Stimulated activated CD8-positive, alpha-beta memory T cell treated with anti-CD3 and anti-CD28 coated beads, Interleukin-4, amount 100 ng/mL, for 4 hours (primary cell): ENCODE results near the gene RYR3.

ENCODE experiments used
- DNase-seq, 2 donors: peaks; one replicate each; pipeline ENCODE4 v3.0.0-alpha.2; 2020; ENCODE audit warnings: low read depth in 2 of 2, low spot score in 1 of 2

The RYR3 gene

DNA sequence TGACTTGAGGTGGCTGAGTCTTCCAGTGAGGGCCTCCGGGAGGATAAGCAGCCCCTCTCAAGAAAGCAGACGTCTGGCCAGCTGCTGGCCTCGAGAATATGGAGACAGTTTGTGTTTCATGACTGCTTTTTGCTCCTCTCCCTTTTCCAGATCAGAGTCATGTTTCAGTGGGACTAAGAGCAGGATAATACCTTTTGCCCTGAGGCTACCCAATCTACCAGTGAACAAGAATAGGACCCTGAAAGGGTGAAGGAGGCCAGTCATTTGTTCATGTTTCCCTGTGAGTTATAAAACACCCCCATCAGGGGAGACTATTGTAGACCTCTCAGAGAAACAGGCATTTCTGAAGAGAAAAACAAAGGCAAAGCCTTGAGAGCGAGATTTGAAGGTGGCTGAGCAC lies 137.4 kb downstream of the RYR3 start:
- no peak for DNase-seq

DNA sequence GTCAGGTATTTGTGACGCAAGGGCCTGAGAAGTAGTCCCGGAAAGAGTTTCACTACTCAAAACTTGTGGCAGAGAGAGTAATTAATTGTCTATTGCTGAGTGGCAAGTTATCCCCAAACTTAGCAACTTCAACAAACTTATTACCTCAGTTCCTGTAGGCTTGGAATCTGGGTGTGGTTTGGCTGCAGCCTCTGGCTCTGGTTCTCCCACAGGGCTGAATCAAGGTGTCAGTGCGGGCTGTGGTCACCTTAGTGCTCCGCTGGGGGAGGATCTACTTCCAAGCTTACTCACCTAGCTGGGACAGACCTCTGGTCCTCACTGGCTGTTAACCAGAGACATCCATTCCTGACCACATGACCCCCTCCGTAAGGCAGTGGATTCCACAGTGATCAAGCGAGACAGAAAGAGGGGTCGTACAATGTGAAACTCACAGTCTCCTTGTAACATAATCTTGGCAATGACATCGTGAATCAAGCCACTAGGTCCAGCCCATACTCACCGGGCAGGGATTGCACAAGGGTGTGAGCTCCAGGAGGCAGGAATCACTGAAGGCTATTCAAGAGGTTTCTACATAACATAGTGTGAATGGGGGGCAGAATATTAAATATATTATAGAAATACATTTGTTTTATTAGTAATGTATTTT lies 138.3 kb downstream of the RYR3 start:
- DNase-seq = no peak

DNA sequence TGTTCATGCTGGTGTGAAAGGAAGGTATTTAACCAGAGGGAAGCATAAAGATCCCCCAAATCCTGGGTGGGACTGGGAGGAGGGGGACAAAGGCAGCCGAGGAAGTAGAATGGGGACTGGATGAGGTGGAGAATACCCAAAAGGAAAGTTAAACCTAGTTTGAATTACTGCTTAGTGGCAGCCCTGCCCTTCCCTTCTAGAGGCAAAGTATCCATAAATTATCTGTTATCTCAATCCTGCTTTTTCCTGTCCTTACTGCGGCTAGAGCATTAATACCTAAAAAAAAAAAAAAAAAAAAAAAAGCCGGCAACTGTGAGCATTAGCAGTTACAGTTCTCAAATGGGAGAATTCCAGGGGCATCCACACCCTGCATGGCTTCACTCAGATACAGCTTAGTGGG lies 139.0 kb downstream of the RYR3 start:
- no peak for DNase-seq

DNA sequence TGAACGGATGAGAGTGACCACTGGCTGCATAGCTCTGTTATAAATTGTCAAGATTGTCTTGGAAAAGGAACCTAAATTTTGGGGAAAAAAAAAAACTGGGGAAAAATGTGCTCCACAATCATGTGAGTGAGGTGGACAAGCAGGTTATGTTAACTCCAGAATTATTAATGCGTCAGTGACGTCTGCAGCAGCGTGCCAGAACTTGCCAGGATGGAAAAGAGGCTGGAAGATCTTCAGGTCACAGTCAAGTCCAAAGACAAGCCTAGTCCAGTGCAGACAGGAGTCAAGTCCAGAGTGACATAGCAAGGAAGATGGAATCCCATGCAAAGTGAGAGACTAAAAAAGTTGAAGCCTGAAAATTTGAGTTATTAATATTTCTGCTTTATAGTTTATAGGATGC lies 140.6 kb downstream of the RYR3 start:
- no peak for DNase-seq

DNA sequence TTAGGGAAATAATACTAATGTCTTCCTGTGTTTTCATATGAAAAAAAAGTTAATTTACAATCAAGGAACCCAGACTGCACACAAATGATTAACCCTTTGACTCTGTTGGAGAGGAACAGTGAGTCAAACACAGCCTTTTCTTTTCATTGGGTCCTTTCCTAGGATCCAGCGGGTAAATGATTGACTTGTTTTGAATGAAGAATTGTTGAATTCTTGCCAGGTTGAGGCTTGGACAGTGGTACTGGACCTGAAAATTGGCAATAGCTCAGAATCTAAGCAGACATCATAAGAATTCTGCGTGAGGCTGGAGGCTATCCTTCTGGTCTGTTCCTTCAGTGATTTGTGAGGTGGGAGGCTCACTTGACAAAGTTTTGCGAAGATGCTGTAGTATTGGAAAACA lies 143.0 kb downstream of the RYR3 start:
- DNase-seq = no peak

DNA sequence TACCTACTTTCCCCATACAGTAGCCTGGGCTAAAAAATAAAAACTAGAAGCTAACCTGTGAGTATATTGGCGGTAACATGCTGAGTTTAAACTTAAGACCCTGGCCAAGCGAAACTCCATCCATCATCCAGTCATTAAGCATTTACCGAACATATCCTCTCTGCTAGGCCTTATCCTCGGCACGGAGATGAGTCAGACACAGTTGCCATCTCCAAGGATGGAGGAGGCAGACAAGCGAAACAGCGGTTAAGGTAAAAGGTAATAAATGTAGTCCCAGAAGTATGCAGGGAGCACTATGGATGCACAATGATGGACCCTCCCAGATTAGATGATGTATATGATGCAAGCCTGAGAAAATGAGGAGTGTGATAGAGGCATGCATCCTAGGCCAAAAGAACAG lies 143.6 kb downstream of the RYR3 start:
- DNase-seq = no peak

DNA sequence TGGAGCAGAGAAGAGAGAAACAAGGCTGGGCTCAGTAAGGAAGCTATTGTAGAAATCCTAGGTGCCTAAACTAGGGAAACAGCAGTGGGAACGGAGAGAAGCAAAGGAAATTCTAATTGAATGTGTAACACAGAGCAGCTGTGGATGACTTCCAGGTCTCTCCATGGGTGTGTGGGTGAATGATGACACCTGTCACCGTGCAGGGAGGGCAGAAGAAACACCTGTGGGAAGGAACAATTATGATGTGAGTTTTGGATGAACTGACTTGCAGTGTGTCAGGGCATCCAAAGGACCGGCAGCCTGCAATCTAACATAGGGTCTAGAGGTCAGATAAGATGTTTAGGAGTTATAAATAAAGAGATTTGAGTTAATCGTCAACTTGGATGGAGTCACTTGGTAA lies 144.2 kb downstream of the RYR3 start:
- no peak for DNase-seq

DNA sequence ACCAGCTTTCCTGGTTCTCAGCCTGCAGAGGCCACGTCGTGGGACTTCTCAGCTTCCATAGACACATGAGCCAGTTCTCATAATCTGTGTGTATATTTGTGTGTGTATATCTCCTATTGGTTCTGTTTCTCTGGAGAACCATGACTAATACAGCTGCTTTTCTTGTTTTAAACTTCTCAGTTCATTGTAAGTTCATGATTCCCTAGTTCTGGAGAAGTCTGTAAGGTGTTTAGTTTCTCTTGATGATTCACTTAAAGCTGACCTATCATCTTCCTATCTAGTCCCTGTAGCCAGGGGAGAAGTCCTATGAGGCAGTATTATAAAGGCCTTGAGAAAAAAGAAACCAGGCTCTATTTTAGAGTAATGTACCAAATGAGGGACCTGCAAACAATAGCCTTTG lies 147.7 kb downstream of the RYR3 start:
- no peak for DNase-seq

DNA sequence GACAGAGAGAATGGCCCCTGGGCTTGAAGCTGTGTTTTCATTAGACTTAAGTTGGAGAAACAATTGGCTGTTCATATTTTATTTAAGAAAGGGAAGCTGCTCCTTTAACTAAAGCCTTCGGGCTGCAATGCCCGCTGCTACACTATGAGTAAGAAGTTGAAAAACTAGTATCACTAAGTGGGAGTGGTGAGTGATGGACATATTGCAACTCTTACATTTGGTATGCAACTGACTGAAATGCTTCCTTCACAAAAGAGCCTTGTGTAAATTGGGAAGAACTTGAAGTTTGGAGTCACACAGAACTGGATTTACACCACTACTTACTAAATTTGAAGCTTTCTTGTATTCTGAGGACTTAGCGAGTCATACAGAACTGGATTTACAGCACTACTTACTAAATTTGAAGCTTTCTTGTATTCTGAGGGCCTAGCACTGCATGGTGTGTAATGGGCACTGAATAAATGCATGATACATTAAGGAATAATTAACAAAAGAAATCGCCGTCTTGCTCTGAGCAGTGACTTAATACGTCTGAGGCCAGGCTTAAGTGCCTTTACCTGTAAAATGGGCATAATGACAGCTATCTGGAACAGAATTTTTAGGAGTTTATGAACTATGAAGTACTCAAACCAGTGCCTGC lies 149.5 kb downstream of the RYR3 start:
- no peak for DNase-seq

DNA sequence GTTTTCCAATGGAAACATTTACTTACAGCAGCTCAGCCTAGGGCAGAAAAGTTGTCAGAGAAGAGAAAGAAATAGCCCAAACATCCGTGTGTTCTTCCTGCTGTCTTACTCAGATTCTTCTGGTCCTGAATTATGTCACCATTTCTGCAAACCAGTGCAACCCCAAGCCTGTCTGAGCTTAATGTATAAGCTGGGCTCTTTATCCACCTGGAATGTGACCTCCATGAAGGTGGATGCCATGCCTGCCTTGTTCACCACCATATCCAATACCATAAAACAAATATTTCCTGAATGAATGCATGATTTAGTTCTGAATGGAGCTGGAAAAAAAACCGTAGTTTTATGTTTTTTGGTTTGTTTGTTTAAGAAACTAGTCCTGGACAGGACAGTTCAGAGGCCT lies 150.9 kb downstream of the RYR3 start:
- no peak for DNase-seq

DNA sequence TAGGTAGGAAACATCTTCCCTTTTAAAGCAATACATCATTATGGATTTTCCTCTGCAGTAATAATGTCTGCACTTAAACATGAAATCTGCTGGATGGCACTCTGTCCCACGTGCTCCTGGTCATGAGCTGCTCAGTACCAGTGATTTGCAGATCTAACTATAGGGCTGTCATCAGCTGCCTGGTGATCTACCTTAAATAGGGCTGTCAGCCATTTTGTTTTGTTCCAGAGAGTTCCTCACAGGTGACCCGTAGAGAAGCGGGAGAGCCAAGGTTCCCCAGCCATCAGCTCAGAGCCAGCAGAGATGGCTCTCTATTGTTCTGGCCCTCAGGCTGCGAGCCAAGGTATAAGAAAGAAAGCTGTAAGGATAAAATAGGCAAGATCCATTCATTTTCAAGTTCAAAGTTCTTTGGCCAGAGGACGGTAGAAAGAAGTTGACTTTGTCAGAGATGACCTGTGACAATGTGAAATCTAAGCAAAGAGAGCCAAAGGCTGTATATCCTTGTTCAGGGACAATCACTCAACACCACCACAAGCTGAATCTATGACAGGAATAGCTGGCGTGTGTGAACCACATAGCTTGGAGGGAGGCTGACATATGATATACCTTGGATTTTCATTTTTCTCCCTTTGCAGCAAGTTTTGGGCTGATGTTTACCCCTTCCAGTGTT lies 156.5 kb downstream of the RYR3 start:
- no peak for DNase-seq

DNA sequence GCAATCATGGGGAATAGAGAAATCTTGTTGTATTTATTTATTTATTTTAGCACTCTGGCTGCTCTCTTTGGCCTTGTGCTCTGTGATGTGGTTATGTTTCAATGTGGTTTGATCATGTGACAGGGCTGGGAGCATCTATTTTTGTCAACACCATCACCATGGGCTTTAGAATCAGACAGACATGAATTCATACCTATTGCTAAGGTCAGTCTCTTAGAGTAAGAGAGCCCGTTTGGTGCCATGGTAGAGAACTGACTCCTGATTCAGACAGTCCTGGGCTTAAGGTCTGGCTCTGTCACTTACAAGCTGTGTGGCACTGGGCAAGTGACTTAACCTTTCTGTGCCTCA lies 157.0 kb downstream of the RYR3 start:
- DNase-seq = no peak

DNA sequence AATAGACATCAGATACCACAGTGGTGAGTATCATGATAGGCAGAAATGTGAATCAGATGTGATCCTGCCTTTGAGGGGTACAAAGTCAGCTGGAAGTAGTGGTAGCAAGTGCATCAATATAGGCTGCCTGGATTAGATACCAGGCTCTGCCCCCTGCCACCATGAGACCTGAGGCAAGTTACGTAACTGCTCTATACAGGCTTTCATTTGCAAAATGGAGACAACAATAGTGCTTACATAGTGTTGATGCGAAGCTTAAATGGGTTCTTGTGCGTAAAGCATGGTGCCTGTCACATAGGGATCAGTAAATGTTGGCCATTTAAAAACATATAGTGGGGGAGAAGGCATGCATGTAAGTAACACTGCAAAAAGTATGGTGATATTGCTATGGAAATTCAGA lies 158.0 kb downstream of the RYR3 start:
- DNase-seq = no peak

DNA sequence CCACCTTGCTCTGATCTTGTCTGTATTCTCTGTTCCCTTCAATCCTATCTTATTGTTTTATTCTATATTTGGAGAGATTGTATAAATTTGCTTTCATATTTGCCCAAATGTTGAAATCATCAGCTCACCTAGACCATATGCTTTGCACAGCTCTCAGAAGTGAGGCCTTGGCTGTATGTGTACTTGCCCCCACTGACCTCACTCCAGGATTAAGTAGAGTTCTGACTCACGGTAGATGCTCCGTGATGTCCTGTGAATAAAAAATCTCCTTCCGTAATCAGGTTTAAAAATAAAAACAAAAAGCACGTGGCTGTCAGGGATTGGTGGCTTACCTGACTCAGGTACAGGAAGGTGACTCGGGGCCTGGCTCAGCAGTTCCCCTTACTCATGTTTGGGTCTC lies 162.2 kb downstream of the RYR3 start:
- DNase-seq = no peak

DNA sequence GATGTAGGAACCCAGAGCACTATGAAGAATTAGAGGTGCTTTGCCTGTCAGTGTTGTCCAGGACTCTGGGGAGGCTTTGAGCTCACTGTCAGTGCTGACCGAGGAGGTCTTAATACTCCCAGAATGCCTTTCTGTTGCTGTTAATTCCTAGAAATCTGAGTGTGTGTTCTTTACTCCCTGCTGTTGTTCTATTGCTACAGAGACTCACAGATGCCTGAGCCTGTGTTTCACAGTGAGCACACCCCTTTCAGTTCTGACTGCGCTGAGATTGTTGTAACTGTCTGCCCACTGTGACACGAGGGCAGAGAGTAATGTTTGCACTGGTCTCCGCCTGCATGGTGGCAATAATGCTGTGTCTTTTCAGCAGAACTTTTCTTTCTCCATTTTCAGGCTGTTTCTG lies 162.9 kb downstream of the RYR3 start:
- DNase-seq = no peak

DNA sequence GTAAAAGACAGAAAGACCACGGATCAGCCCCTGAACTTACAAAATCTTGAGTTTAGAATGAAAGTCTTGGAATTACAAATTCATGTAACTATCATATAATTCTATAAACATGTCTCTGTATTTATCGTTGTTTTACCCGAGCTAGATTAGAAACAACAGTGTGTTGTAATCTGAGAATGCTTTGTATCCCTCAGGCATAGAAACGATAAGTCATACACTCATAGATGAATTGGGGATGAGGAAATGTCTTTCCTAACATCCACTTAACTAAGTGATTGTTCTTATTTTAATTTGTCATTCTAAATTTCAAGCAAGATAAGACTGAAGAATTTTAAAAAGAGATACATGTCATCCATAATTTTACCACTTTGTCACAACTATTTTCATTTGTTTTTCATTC lies 165.3 kb downstream of the RYR3 start:
- no peak for DNase-seq

DNA sequence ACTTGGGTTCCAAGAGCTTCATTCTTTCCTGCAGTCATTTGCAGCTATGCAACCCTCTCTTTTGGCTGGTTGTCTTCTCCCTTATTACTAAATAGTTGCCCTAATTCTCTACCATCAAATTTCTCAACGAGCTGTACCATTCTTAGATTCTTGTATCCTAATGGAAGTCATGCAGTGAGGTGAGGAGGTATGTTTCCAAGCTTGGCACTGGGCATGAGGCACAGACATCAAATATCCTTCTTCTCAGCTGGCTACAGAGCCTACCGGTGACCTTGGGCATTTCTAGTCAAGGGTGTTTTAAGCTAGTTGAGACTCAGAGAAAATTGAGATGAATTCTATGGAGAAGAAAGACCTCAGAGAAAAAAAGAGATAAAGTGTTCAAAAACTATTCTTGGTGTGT lies 166.1 kb downstream of the RYR3 start:
- DNase-seq = no peak

DNA sequence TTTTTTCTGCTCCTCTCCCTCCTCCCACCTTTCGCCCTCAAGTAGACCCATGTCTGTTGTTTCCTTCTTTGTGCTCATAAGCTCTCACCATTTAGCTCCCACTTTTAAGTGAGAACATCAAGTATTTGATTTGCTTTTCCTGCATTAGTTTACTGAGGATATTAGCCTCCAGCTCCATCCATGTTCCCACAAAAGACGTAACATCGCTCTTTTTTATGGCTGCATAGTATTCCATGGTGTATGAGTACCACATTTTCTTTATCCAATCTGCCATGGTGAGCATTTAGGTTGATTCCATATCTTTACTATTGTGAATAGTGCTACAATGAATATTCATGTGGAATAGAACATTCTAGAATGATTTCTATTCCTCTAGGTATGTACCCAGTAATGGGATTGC lies 178.6 kb downstream of the RYR3 start:
- DNase-seq = no peak

DNA sequence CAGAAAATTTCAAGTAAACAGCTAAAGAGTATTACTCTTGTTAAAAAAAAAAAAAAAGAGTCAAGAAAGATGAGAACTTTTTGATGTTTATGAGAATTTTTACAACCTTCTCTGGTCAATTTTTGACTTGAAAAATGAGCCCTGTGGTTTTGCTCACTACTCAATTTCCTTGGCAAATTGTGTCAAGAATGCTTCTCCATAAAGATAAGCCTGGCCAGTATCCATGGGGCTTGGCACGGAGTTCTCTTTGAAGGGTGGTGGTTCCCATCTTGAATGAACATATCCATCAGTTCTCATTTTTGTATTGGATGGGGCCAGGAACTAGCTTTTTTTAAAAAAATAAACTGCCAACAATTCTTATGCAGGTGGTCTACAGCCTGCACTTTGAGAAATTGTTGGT lies 179.9 kb downstream of the RYR3 start:
- no peak for DNase-seq

DNA sequence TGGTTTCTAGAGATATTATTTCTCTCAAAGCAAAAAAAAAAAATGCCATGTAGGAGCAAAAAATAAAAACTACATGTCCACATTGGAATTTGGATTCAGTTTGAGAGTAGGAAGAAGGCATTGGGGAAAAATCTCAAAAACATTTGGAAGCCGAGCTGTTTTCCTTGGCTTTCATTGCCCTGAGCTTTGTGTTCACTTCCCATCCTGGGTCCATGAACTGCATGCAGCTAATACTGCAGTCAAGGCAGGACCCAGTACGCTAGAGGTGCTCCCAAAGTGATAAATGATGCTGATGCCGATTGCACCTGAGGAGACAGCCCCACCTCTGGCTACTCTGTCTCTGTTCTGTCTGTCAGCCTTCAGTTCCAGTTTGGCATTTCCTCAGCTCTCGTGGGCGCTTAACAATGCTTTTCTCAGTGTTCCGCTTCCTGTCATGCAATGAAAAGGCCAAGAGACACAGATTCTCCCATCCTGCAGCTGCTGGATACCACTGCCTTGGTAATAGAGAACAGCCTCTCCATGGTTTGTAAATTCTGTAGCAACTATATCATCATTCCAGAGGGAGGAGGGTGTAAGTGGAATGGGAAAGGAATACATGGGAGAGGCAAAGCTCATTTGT lies 181.8 kb downstream of the RYR3 start:
- no peak for DNase-seq

DNA sequence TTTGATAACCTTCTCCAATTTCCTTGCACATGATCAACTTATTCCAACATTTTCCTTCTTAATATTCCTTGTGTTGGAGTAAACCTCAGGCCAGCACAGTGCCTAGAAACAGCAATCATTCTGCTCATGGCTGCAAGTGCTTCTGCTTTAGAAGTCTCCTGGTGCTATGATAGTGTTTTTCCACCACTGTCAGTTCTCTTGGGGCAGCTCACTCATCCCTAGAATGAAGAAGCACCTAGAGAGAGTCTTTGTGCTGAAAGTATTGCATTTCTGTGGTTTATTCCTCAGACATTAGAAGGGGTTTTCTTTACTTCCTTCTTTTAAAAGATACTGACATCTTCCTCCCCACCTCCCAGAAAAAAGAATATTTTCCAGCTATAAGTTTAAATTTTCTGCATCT lies 183.5 kb downstream of the RYR3 start:
- no peak for DNase-seq

DNA sequence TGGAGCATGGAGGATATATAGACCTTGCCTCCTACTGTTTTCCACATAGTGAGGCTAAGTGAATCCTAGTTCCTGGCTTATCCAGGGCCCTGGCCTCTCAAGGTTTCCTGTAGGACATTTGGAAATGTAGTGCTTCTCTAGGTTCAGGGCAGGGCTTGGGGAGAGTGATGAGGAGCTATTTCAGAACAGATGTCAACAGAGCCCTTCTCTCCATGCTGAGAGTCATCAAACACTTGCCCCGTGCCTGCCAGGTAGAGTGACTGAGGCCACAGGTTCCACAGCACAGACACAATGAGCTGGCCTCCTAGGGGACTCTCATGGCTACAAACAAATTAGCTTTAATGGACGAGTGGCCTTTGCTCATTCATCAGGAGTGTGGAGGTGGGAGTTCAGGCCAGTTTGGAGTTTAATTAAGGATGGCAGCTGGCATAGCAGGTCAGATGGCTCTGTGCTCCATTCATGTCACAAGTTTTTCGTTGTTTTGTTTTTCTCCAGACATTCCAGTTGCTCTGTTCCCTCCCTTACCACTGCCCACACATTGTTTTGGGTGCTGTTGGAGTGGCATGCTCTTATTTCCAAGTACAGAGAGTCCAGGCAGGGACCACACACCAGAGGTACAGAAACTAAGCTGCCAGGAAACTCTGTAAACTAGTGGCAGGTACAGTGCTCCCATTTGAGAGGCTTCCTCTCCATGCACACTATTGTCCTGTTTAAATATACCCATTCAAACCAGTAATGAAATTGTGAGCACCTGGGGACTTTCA lies 189.8 kb downstream of the RYR3 start:
- DNase-seq = no peak
